Left lobe of liver (tissue), 2 donors: ENCODE results near the gene PF4V1. TPM values are rescaled to one million over a fixed set of nuclear protein-coding genes. Genes with fewer than 3 reads are reported as not detected.

Experiments
- ATAC-seq: fragments of 200-7000 bp; cut with Tn5 transposase; one replicate; pipeline ENCODE4 v1.9.1; 2020; ENCODE audit warnings: mild to moderate bottlenecking, moderate library complexity
- DNase-seq: peaks from one replicate; pipeline ENCODE4 v3.0.0-alpha.2; 2020; ENCODE audit warnings: low spot score
- total RNA-seq: library from RNA; stranded (reverse); gene quantifications from one replicate; pipeline ENCODE4 v1.2.1, GENCODE V29; 2021
- donor health status: DM: no; HTN: no; CAD: no; lungs with moderate emphysema.
- donor health status: DM: no; HTN: yes; CAD: no.

PF4V1 gene
- total RNA-seq, 1 donor from 2014 or later: not detected

DNA sequence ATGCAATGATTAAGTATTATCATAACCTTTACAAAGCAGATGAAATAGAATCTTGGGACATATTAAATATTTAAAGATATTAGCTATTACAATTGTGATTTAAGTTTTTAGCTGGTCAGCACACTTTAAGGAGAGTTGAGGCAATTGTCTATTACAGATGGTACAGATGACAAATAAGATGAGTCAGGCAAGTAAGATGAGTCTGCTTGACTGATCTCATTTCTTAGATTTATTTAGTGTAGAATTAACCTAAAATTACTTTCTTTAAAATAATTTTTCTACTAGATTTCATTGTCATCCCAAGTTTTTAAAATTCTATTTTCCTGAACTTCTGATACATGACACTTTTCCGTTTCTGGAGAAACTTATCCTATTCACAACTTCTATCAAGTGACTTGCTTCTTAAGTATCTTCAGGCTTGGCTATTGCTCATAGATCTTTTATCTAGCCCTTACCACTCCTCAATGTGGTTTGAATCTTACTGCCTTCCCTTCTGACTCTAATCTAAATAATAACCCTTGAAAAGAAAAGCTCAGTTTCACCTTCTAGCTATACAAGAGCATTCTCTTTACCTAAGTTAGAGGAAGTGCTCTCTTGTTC lies 49.0 kb downstream of the PF4V1 start:
- ATAC-seq (no peak), DNase-seq (no peak)

DNA sequence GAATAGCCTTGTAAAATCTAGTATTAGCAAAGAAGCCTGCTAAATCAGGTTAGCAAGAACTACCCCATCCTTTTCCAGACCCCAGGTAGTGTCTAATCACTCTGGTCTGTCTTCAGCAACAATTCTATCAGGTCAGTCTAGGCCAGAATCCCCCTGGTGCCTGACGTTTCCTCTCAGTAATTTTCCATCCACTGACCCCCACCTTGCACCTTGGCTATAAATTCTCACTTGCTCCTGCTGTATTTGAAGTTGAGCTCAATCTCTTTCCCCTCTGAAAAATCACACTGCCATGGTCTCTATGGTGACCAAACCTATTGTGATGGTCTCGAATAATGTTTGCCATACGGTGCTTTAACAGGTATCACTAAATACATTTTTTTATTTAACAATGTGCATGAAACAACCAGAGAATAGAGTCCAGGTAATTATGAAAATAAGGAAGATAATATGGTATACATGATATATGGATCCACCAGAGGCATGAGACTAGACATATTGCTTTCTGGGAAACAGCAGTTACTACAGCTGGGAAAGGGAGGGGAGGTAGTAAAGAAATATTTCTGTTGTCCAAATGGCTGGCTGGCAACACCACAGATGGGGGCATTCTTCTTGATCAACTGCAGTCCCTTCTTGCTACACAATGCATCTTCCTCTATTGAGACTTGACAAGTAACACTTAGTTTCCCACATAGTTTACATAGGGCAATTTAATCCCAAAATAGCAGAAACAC lies 49.9 kb downstream of the PF4V1 start:
- no peak for DNase-seq
- no peak for ATAC-seq

Other genes with a start within 250 kb of the PF4V1 start
- gene RASSF6, start 232.9 kb upstream of the PF4V1 start, total RNA-seq: 0.23 TPM
- 0.28 TPM for gene CXCL8, start 112.7 kb upstream of the PF4V1 start, total RNA-seq
- 1.1 TPM for gene CXCL6, start 16.6 kb upstream of the PF4V1 start, total RNA-seq
- 0.23 TPM for gene CXCL1, start 16.1 kb downstream of the PF4V1 start, total RNA-seq
- gene PF4, start 128.7 kb downstream of the PF4V1 start, total RNA-seq: 1.3 TPM
- gene PPBP, start 134.9 kb downstream of the PF4V1 start, total RNA-seq: 1.4 TPM
- gene CXCL5, start 145.4 kb downstream of the PF4V1 start, total RNA-seq: not detected
- gene CXCL3, start 185.4 kb downstream of the PF4V1 start, total RNA-seq: not detected
- 50.5 TPM for gene CXCL2, start 245.9 kb downstream of the PF4V1 start, total RNA-seq